Measurements from ENCODE around the gene LY6G6C.
"Not testable (repeated sequence)": the region's sequence is repeated elsewhere in the genome, so short reads cannot be mapped to it uniquely, and the experiment has no call there.

Gene LY6G6C

GRCh38 chr6:31727034-31727716, 5.6 kb upstream of the LY6G6C start:
- DNase-seq (ENCODE audit: low read depth): no peak

- no peak for DNase-seq (ENCODE audit: low read depth)
Measured at GRCh38 chr6:31725502-31726350, 4.2 kb upstream of the LY6G6C start.

- no peak for DNase-seq (ENCODE audit: low read depth)
Measured at GRCh38 chr6:31723980-31724691, 2.6 kb upstream of the LY6G6C start.

GRCh38 chr6:31723245-31723979, 1.9 kb upstream of the LY6G6C start, which contains the start of gene MPIG6B:
Gene MPIG6B, plus strand, starts transcription at chr6:31723373. Its CDS starts 11 bp downstream, at chr6:31723384.
- no peak for DNase-seq (ENCODE audit: low read depth)

GRCh38 chr6:31722173-31722572, 627 bp upstream of the LY6G6C start:
- DNase-seq (ENCODE audit: low read depth): no peak

- no peak for DNase-seq (ENCODE audit: low read depth)
Measured at GRCh38 chr6:31720196-31720770, 1.3 kb downstream of the LY6G6C start.

- no peak for DNase-seq (ENCODE audit: low read depth)
Measured at GRCh38 chr6:31719001-31719400, 2.5 kb downstream of the LY6G6C start.

GRCh38 chr6:31718265-31718664, 3.3 kb downstream of the LY6G6C start:
- DNase-seq (ENCODE audit: low read depth): no peak

GRCh38 chr6:31717499-31718222, 3.9 kb downstream of the LY6G6C start:
- DNase-seq (ENCODE audit: low read depth): no peak

GRCh38 chr6:31715022-31715958, 6.3 kb downstream of the LY6G6C start, which contains the start of gene LY6G6D:
Gene LY6G6D, plus strand, starts transcription at chr6:31715348. Its CDS starts 8 bp downstream, at chr6:31715356.
- DNase-seq (ENCODE audit: low read depth): no peak

- DNase-seq (ENCODE audit: low read depth): no peak
Measured at GRCh38 chr6:31713991-31714684, 7.4 kb downstream of the LY6G6C start.

- DNase-seq (ENCODE audit: low read depth): no peak
Measured at GRCh38 chr6:31713465-31713864, 8.1 kb downstream of the LY6G6C start.

GRCh38 chr6:31712296-31712695, 9.2 kb downstream of the LY6G6C start:
- no peak for DNase-seq (ENCODE audit: low read depth)

GRCh38 chr6:31711233-31711632, 10.3 kb downstream of the LY6G6C start:
- no peak for DNase-seq (ENCODE audit: low read depth)

- no peak for DNase-seq (ENCODE audit: low read depth)
Measured at GRCh38 chr6:31710523-31711219, 10.9 kb downstream of the LY6G6C start.

GRCh38 chr6:31709157-31709556, 12.4 kb downstream of the LY6G6C start:
- not testable (repeated sequence) for DNase-seq (ENCODE audit: low read depth)

GRCh38 chr6:31708224-31708623, 13.3 kb downstream of the LY6G6C start:
- DNase-seq (ENCODE audit: low read depth): no peak

GRCh38 chr6:31707701-31708100, 13.8 kb downstream of the LY6G6C start:
- no peak for DNase-seq (ENCODE audit: low read depth)
